ENCODE results near the gene ATP1A4.
A peak's percentile ranks its signal among the peaks of the same experiment; 100 is the strongest.
"Not testable (repeated sequence)": the region's sequence is repeated elsewhere in the genome, so short reads cannot be mapped to it uniquely, and the experiment has no call there.

Gene ATP1A4

DNA sequence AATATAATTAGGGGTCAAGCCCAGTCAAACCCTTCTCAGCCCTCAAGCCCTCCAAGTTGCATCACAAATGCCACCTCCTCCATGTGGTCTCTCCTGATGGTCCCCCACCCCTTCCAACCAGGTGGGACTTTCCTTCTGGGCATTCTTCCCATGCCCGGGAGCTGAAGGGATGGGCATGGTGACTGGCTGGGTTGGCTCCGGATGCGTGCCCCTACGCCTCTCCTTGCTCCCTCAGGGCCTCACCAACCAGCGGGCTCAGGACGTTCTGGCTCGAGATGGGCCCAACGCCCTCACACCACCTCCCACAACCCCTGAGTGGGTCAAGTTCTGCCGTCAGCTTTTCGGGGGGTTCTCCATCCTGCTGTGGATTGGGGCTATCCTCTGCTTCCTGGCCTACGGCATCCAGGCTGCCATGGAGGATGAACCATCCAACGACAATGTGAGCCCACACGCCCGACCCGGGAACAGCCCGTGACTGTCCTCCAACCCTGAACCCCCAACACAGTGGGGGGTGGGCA lies 28.4 kb upstream of the ATP1A4 start:
- no peak for DNase-seq

DNA sequence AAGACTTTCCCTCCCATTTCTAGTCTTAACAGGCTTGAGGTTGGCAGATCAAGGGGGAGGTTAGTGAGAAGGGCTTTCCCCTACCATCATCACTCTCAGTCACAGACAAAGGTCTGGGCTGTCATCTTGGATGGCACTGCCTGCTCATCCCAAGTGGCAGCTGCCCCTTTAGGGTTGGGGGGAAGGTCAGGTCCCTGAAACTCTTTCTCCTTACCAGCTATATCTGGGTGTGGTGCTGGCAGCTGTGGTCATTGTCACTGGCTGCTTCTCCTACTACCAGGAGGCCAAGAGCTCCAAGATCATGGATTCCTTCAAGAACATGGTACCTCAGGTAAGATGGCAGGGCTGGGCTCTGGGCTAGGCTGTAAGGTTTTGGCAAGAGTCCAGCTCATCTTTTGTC lies 27.7 kb upstream of the ATP1A4 start:
- no peak for DNase-seq

DNA sequence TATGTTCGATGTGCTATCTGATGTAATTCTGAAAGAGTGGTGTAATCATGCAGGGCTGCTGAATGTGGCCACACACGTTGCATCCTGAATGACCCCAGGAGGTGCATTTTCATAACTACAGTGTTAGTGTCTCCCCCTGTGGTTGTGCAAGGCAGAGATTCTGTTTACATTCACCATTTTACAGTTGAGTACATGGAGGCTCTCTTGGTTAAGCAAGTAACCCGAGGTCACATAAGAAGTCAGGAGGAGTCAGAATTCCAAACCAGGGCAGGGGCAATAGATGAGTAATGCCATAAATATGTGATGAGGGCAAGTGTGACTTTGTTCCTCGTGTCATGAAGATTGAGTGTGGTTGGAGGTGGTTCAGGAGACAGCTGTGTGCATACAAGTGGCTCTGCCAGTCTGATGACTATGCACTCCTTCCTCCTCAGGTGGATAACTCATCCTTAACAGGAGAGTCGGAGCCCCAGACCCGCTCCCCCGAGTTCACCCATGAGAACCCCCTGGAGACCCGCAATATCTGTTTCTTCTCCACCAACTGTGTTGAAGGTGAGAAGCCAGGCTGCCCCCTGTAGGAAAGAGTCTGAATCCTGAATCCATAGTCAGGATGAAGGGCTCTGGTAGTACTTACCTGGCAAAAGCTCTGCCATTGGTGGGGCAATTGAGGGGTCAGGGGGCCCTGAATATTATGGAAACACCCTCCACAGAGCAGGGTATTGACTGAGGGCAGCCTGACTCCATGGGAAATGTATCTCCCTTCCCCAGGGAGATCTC lies 26.5 kb upstream of the ATP1A4 start:
- DNase-seq, result no peak

DNA sequence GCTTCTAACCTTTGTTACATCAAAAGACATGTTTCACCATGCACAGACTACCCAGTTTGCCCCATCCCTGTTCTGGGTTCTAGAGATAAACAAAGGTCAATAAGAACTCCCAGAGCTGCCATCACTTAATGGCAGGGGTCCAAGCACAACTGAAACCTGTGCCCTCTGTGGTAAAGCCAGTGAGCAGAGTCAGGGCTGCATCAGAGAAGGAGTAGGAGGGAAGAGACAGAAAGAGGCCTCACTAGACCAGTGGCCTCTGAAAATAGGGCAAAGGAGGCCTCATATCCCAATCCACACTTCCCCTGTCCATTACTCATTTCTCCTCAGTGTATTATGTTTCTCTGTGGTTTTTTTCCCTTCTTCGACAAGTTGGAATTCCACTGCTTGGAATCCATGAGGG lies 25.7 kb upstream of the ATP1A4 start:
- no peak for DNase-seq

DNA sequence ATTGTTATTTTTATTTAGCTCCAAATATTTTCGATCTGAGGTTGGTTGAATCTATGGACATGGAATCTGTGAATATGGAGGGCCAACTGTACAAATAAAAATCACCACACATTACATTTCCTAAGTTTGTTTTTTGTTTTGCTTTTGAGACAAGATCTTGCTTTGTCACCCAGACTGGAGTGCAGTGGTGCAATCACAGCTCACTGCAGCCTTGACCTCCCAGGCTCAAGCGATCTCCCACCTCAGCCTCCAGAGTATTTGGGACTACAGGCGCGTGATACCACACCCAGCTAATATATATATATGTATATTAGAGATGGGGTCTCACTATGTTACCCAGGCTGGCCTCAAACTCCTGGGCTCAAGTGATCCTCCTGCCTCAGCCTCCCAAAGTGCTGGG lies 25.1 kb upstream of the ATP1A4 start:
- not testable (repeated sequence) for DNase-seq

DNA sequence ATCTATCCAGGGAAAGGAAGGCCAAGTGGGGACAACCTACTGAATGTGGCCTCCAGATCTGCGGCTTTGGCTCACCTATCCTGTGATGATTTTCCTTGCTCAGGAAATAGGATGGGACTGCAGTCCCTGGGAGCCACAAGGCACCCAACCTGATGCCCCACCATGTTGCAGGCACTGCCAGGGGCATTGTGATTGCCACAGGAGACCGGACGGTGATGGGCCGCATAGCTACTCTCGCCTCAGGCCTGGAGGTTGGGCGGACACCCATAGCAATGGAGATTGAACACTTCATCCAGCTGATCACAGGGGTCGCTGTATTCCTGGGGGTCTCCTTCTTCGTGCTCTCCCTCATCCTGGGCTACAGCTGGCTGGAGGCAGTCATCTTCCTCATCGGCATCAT lies 24.0 kb upstream of the ATP1A4 start:
- no peak for DNase-seq

DNA sequence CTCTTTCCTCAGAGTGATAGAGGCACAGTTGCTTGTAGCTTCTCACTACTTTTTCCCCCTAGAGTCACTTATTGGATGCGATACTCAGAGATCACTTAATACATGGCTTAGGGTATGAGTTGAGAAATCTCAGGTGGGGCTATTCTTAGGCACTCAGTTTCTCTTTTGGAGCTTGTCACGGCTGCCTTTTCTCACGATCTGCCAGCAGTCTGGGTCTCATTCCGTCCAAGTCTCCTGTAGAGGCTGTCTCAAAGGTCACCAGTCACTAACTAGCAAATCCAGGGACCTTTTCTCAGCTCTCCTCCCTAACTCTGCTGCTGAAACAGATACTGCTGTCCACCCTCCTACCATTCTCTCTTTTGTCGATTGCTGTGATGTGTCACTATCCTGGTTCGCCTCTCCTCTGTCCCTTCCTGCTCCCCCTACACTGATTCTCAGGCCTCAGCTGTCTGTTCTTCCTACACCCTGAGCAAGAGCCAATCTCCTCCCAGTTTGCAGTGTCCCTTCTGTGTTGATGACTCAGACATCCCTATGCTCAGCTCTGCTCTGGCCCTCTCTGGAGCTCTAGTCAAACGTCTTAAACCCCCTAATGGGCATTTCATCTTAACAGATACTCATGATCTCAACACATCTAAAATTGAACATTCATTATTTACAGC lies 23.4 kb upstream of the ATP1A4 start:
- DNase-seq, result peak in 9 of 58 donors; percentile 7 to 54 (median 18)

DNA sequence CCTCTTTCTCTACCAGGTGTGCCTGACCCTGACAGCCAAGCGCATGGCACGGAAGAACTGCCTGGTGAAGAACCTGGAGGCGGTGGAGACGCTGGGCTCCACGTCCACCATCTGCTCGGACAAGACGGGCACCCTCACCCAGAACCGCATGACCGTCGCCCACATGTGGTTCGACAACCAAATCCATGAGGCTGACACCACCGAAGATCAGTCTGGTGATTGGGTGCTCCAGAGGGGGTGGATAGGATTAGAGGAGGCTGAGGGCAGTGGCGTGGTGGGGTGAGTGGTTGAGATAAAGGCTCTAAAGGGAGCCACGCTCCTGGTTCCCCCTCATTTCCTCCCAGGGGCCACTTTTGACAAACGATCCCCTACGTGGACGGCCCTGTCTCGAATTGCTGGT lies 22.8 kb upstream of the ATP1A4 start:
- no peak for DNase-seq

DNA sequence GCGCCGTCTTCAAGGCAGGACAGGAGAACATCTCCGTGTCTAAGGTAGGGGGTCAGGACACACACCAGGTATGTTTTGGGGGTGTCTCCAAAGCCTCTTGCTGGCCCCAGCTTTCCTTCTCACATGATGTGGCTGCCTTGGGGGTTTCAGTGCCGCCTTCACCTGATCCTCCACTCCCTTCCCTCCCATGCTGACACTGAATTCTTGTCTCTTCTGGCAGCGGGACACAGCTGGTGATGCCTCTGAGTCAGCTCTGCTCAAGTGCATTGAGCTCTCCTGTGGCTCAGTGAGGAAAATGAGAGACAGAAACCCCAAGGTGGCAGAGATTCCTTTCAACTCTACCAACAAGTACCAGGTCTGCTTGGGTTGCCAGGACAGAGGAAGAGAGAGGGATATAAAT lies 22.4 kb upstream of the ATP1A4 start:
- DNase-seq, result peak in 7 of 58 donors; percentile 11 to 50 (median 23)

DNA sequence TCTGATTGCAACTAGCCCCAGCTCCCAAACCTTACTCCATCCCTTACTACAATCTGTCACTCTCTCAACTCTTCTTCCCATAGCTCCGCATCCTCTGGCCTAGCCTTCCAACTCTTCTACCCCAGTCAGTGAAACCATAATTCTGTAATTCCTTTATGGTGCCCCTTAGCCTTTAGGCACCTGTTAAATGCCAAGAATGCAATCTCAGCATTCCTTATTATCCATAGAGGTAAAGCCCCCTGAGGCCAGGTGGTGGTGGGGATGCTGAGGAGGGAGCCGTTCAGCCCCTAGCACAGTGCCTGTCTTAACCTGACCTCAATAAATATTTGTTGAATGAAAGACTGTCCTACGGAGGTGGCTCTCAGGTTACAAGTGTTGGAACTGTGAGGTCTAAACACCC lies 21.8 kb upstream of the ATP1A4 start:
- no peak for DNase-seq

DNA sequence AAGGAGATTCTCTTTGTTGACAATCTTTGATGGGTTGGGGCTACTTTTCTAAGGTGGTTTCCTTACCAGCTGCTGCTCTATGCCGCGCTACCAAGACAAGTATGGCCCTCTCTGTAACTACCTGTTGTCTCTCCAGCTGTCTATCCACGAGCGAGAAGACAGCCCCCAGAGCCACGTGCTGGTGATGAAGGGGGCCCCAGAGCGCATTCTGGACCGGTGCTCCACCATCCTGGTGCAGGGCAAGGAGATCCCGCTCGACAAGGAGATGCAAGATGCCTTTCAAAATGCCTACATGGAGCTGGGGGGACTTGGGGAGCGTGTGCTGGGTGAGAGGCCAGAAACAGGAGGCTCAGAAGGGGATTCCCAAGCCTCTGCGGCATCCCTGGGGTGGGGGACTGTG lies 21.4 kb upstream of the ATP1A4 start:
- no peak for DNase-seq

DNA sequence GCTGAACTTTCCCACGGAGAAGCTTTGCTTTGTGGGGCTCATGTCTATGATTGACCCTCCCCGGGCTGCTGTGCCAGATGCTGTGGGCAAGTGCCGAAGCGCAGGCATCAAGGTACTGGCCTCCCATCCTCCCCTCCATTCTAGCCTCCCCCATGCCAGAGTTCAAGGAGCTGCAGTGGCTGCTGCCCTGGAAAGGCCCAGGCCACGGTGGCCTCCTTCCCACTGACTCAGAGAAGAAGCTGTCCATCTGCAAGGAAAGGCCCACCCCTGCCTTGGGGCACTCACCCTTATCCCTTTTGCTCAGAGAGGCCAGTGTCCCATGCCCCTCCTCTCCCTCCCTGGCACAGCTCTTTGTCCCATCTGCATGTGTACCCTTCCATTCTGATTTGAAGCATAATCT lies 20.9 kb upstream of the ATP1A4 start:
- no peak for DNase-seq

DNA sequence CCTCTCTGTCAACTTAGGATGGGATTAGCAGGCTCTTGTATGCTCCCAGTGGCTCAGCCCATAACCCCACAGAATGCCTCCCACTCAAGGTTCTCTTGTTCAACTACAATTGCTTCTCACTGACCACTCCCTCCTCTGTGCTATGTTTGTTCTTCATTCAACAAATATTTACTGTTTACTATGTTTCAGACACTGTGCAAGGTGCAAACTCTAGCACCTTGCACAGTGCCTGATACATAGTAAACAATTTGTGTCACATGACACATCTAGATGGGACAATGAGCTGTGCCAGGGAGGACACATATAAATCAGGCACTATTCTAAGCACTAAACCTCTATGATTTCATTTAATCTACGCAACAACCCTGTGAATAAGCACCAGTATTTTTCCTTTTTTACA lies 20.5 kb upstream of the ATP1A4 start:
- no peak for DNase-seq

DNA sequence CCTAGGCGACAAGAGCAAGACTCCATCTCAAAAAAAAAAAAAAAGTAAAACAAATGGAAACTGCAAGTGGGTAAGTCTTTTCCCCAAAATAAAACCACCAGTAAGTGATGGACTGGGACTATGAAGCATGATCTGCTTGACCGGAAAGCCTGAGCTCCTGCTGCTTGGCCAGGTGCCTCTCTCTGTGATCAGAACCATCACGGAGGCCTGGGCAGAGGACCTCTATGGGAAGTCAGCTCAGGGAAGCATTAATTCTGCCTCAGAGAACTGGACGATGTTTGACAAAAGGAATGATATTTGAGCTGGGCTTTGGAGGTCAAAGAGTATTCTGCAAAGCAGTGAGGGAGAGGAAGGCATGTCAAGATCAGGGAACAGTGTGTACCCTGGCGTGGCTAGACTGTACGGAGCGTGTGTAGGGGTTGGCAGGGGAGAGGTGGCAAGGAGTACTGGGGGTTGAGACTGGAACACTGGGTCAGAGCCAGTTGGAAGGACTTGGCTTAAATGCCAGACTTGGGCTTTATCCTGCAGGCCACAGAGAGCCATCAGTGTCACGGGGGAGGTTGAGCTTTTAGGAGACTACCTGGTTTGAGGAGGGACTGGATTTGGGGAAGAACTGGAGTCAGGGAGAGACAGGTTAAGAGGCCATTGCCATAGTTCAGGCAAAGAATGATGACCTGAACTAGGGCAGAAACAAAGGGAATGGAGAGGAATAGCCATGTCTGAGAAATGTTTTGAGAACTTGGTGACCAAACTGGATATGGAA lies 19.4 kb upstream of the ATP1A4 start:
- peak in 16 of 58 donors; percentile 15 to 75 (median 40) for DNase-seq

DNA sequence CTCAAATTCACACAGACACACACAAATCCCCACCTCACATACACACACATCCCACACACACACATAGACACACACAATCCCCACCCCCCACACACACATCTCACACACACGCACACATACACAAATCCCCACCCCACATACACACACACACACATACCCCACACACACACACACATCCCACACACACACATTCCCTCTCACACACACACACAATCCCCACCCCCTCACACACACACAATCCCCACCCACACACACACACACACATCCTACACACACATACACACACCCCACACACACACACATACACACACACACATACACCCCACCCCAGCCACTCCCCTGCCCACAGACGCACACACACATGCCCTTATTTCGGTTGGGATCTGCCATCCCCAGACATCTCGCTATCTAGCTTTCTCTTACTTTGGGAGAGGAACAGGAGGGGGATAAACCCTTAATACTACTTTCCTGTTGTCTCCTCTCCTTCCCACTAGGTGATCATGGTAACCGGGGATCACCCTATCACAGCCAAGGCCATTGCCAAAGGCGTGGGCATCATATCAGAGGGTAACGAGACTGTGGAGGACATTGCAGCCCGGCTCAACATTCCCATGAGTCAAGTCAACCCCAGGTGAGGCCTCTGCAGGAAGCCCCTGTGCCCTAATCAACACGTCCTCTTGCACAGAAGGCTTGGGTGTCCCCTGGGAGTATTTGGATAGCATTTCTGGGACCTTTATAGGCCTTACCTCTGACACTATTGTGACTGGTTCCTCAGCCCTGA lies 17.2 kb upstream of the ATP1A4 start:
- no peak for DNase-seq

DNA sequence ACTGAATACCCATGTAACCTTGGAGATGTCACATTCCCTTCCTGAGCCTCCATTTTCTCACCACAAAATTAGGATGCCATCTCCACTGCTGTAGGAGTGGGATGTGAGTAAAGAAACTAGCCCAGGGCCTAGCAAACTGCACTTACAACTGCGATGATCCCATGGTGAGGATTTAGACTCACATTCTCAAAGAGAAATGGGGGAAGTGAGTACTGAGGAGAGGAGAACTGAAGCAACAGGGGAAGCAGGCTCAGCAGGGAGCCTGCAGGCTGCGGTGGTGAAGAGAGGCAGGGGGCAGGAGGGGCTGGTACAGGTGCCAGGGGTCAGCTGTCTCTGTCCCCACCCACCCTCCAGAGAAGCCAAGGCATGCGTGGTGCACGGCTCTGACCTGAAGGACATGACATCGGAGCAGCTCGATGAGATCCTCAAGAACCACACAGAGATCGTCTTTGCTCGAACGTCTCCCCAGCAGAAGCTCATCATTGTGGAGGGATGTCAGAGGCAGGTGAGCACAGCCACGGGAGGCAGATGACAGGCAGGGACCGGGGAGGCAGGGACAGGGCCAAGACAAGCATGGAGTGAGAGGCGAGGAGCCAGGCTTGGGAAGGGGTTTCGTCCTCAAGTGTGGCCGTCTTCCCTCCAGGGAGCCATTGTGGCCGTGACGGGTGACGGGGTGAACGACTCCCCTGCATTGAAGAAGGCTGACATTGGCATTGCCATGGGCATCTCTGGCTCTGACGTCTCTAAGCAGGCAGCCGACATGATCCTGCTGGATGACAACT lies 16.4 kb upstream of the ATP1A4 start:
- no peak for DNase-seq

DNA sequence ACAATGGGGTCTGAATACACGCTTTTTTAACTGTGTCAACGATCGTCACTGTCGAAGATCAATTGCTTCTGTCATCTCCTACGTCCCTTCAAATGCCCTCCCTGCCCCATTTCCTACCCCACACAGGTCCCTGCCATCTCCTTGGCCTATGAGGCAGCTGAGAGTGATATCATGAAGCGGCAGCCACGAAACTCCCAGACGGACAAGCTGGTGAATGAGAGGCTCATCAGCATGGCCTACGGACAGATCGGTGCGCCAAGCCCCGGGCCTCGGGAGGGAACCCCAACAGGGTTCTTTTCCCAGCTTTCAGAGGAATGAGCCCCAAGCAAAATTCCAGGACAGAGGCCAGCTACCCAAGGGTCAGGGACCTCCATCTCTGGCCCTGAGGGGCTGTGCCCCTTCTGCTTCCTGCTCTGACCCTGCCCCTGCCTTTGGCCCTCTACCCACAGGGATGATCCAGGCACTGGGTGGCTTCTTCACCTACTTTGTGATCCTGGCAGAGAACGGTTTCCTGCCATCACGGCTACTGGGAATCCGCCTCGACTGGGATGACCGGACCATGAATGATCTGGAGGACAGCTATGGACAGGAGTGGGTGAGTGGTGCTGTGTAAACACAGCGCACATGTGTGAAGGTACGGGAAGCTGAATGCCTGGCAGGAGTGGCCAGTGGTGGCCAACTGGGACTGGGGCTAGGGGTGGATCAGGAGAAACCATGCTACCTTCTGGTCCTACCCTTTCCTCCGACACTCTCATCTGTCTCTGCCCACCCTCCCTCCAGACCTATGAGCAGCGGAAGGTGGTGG lies 15.1 kb upstream of the ATP1A4 start:
- no peak for DNase-seq

DNA sequence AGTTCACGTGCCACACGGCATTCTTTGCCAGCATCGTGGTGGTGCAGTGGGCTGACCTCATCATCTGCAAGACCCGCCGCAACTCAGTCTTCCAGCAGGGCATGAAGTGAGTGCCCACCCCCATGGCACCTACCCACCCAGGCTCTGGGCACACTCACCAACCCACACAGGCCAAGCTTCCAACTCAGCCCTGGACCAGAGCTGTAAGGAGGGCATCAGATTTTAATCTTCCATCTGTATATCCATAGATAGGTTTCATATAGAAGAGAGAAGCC lies 14.5 kb upstream of the ATP1A4 start:
- no peak for DNase-seq

DNA sequence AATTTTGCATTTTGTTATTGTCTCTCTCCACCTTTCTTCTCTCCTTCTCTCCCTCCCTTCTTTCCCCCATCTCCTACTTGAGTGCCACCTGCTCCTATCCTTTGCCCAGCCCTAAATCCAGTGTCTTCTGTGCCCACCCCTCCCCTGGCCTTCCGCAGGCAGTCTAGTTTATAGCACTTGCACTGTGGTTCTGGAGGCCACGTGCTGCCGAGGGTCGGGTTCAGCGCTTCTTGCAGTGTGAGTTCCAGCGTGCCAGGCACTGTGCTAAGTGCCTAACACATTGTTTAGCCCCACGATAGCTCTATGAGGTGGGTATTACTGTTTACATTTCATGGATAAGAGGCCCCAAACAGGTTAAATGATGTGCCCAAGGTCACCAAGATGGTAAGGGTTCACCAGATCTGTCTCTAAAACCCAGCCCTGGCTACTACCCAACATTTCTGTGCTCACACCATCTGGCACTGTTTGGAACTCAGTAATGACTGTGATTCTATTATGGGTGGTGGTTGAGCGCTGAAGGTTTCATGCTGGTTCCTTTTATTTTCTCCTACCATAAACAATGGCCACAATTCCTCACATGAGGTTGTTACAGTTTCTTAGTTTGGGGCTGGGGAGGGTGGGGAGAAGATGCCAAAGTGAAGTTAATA lies 14.1 kb upstream of the ATP1A4 start:
- peak in 3 of 58 donors; percentile 13 to 21 (median 20) for DNase-seq

All from anterior cingulate cortex (tissue), 58 donors.